Esophagus muscularis mucosa (tissue), 3 donors: Measurements from ENCODE around the gene KTI12.

ENCODE experiments used
- POLR2A ChIP-seq: fragments of 450-650 bp; IDR thresholded peaks from one replicate; pipeline ENCODE4 v1.6.1; 2017; ENCODE audit warnings: antibody characterized with exemption, moderate library complexity, mild to moderate bottlenecking, low read depth
- POLR2AphosphoS5 ChIP-seq, 2 donors: sonication (generic); formaldehyde crosslinking; IDR thresholded peaks; one replicate each; pipeline ENCODE4 v1.6.1; 2017; ENCODE audit warnings: antibody characterized with exemption in 2 of 2
- TF ChIP-seq, protein P1 (sequence below), 3 experiments: fragments of 200-600 bp in 2 of 3; fragments of 450-650 bp in 1 of 3; sonication (generic) in 2 of 3; IDR thresholded peaks; one replicate each; pipeline ENCODE4 v1.5.1; 2017 to 2019; ENCODE audit warnings: antibody characterized with exemption in 3 of 3, mild to moderate bottlenecking in 2 of 3, moderate library complexity in 1 of 3

DNA sequence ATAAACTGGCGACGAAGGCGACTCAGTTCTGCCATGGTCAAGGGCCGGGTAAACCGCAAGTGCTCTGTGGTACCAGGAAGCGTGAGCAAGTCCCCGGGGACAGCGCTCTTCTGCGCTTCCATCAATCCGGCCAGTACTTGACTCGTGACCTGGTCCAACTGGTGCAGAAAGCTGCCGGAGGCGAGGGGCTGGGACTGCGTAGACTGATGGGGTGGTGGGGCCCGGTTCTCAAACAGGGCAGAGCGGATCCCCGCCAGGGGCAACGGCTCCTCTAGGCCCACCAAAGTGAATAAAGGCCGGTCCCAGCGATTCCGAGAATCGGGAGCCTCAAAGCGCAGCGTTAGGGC lies 852 bp downstream of the KTI12 start:
- TF ChIP-seq, protein P1, sequence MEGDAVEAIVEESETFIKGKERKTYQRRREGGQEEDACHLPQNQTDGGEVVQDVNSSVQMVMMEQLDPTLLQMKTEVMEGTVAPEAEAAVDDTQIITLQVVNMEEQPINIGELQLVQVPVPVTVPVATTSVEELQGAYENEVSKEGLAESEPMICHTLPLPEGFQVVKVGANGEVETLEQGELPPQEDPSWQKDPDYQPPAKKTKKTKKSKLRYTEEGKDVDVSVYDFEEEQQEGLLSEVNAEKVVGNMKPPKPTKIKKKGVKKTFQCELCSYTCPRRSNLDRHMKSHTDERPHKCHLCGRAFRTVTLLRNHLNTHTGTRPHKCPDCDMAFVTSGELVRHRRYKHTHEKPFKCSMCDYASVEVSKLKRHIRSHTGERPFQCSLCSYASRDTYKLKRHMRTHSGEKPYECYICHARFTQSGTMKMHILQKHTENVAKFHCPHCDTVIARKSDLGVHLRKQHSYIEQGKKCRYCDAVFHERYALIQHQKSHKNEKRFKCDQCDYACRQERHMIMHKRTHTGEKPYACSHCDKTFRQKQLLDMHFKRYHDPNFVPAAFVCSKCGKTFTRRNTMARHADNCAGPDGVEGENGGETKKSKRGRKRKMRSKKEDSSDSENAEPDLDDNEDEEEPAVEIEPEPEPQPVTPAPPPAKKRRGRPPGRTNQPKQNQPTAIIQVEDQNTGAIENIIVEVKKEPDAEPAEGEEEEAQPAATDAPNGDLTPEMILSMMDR (IDR thresholded peaks at IDR 0.05), result no peak
- TF ChIP-seq POLR2A (no peak), POLR2AphosphoS5 (IDR thresholded peaks at IDR 0.05) (no peak)
